ENCODE results near the gene DLGAP4. TPM values are rescaled to one million over a fixed set of nuclear protein-coding genes. Genes with fewer than 3 reads are reported as not detected.

Gene DLGAP4
- total and polyA plus RNA-seq, 2 of the 8 experiments (the other 6 are each of a cell fraction or from before 2014, with no cell fraction given): 41.2 to 57.2 TPM

DNA sequence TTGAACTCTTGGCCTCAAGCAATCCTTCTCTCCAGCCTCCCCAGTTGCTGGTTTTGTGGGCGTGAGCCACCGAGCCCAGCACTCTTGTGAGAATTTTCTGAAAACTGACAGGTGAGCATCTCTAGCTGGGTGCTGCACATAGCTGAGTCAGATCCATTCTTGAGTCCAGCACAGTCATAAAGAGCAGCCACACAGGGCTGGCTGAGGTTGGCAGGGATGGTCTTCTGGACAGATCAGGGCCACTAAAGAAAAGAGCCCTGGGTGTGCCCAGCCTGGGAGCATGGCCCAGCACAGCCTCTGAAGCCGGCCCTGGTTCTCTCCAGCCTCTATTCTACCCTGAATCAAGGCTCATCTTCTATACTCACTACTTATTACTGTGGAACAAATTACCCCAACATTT lies 11.5 kb downstream of the DLGAP4 start:
- CTCF ChIA-PET (ENCODE audit: partially characterized antibody): interaction anchor here (1.6 to 2.9 kb wide), 2 partner anchors 10 to 122 kb away, joined by 6 to 10 read pairs; no protein-coding TSS in a partner anchor
- FAIRE-seq (no peak), DNase-seq (ENCODE audit: low read depth in 1 of 2, low spot score in 2 of 2) (no peak)
- H2BK5ac ChIP-seq (ENCODE audit: low read depth, low read length): no peak overlapping the region
- H3K18ac ChIP-seq (ENCODE audit: extremely low read depth, low read length): no peak overlapping the region
- peaks cover 3% of the 10 kb centered on the region; the same call in 1 of the 2 replicates for H3K79me1 ChIP-seq (ENCODE audit: low read depth, low read length)
- no peaks in the 10 kb centered on the region for H3K79me2 ChIP-seq (ENCODE audit: control insufficient read depth in 1 of 2, insufficient read depth in 2 of 2, low read length in 2 of 2)
- H3K4me1 ChIP-seq (replicated peaks in 1 of 4; ENCODE audit: control insufficient read depth in 3 of 4, insufficient read depth in 4 of 4, low read length in 3 of 4): peaks cover 0 to 5% (median 2%) of the 10 kb centered on the region in 4 experiments; a peak in 3 of 7 replicates
- H3K56ac ChIP-seq (replicated peaks; ENCODE audit: insufficient read length, low read depth, low read length): no peak overlapping the region
- POLR2A ChIA-PET (ENCODE audit: partially characterized antibody): interaction anchor here (1.4 kb wide), 1 partner anchor 18 kb away, joined by 6 read pairs; no protein-coding TSS in a partner anchor
- no peak overlapping the region for H3K14ac ChIP-seq (ENCODE audit: insufficient read length)
- H2BK20ac ChIP-seq (ENCODE audit: low read length): no peak overlapping the region
- no peak overlapping the region for H3K4me2 ChIP-seq (ENCODE audit: insufficient read depth in 1 of 2, low read depth in 2 of 2, low read length in 2 of 2)
- H3K9me3 ChIP-seq (ENCODE audit: insufficient read depth in 2 of 2, low read depth in 1 of 2, low read length in 1 of 2): no peaks in the 10 kb centered on the region
- TF ChIP-seq ASH2L (IDR thresholded peaks at IDR 0.05; ENCODE audit: low read length): no peak
- TF ChIP-seq HDAC2 (IDR thresholded peaks at IDR 0.05; ENCODE audit: borderline replicate concordance in 1 of 2, low read depth in 2 of 2, low read length in 2 of 2): no peak
- TF ChIP-seq SRF (IDR thresholded peaks at IDR 0.05; ENCODE audit: low read depth, low read length): no peak
- TF ChIP-seq BRCA1 (IDR thresholded peaks at IDR 0.05; ENCODE audit: low read depth, low read length): no peak
- no peak for TF ChIP-seq SUZ12 (IDR thresholded peaks at IDR 0.05; ENCODE audit: low read length)
- TF ChIP-seq EP300 (IDR thresholded peaks at IDR 0.05; ENCODE audit: borderline replicate concordance in 1 of 2, low read depth in 2 of 2, low read length in 2 of 2): no peak
- no peak for TF ChIP-seq HDAC6 (IDR thresholded peaks at IDR 0.05; ENCODE audit: low read depth, low read length)
- no peak overlapping the region for H3K9ac ChIP-seq (replicated peaks in 1 of 4; ENCODE audit: extremely low read depth in 1 of 4, low read depth in 3 of 4, low read length in 3 of 4)
- H3K23me2 ChIP-seq (ENCODE audit: low read depth, low read length): peaks cover 6% of the 10 kb centered on the region; the same call in 1 of the 2 replicates
- H3K27me3 ChIP-seq (replicated peaks in 1 of 4; ENCODE audit: control insufficient read depth in 3 of 4, extremely low read depth in 1 of 4, insufficient read depth in 3 of 4, low read length in 3 of 4): no peaks in the 10 kb centered on the region
- H3K4ac ChIP-seq (replicated peaks; ENCODE audit: insufficient read length, low read depth, low read length): no peak overlapping the region
- WGBS, 2 experiments (ENCODE audit: extremely low coverage in 1 of 2, insufficient coverage in 1 of 2, insufficient read length in 1 of 2, insufficient replicate concordance in 2 of 2, low coverage in 1 of 2, low lambda C conversion rate in 2 of 2, missing lambda C conversion rate in 1 of 2): 71% methylated on average over 3 of the region's 3 CpGs; no CpG with 5 or more reads in 1 of the 2 experiments
- H3K23ac ChIP-seq (ENCODE audit: insufficient read length): no peak overlapping the region
- no peak overlapping the region for H3K4me3 ChIP-seq (ENCODE audit: extremely low read depth in 1 of 4, insufficient read depth in 2 of 4, low read depth in 3 of 4, low read length in 4 of 4)
- H4K91ac ChIP-seq (replicated peaks; ENCODE audit: insufficient read length, low read length): no peak overlapping the region
- H4K8ac ChIP-seq (ENCODE audit: extremely low read depth, insufficient read depth, low read length): no peak overlapping the region
- no peak overlapping the region for H2BK120ac ChIP-seq (replicated peaks; ENCODE audit: low read depth, low read length)
- no peak overlapping the region for H2BK15ac ChIP-seq (ENCODE audit: low read length)
- no peaks in the 10 kb centered on the region for H3K36me3 ChIP-seq (ENCODE audit: control insufficient read depth in 2 of 4, insufficient read depth in 4 of 4, low read length in 3 of 4)
- H2BK12ac ChIP-seq (ENCODE audit: low read depth, low read length): no peak overlapping the region
- H4K5ac ChIP-seq (ENCODE audit: insufficient read length, low read depth, low read length): no peak overlapping the region
- peaks cover 0 to 10% of the 10 kb centered on the region in 2 experiments for H4K20me1 ChIP-seq (replicated peaks in 1 of 2; ENCODE audit: control insufficient read depth in 1 of 2, insufficient read depth in 2 of 2, low read length in 2 of 2)
- H3K27ac ChIP-seq (ENCODE audit: low read depth, low read length): no peak overlapping the region
- H2AFZ ChIP-seq (ENCODE audit: low read length): no peak overlapping the region
- no peak overlapping the region for H2AK5ac ChIP-seq (ENCODE audit: low read depth, low read length)

Measured in H1 (cell line).